Ishikawa (cell line): ENCODE measurements around the gene ROGDI.

Experiments used
- CEBPB ChIP-seq: IDR thresholded peaks from 2 replicates; pipeline ENCODE4 v1.6.1; 2012
- CREB1 ChIP-seq: IDR thresholded peaks from 2 replicates; pipeline ENCODE4 v1.6.1; 2012; ENCODE audit warnings: low read depth
- EGR1 ChIP-seq: IDR thresholded peaks from 2 replicates; pipeline ENCODE4 v1.6.1; 2012
- EP300 ChIP-seq: IDR thresholded peaks from 2 replicates; pipeline ENCODE4 v1.6.1; 2012; ENCODE audit warnings: borderline replicate concordance
- FOXM1 ChIP-seq: IDR thresholded peaks from 2 replicates; pipeline ENCODE4 v1.6.1; 2012; ENCODE audit warnings: low read depth, borderline replicate concordance
- RAD21 ChIP-seq: IDR thresholded peaks from 2 replicates; pipeline ENCODE4 v1.6.1; 2012; ENCODE audit warnings: low read depth
- TEAD4 ChIP-seq: IDR thresholded peaks from 2 replicates; pipeline ENCODE4 v1.6.1; 2012
- YY1 ChIP-seq: IDR thresholded peaks from 2 replicates; pipeline ENCODE4 v1.6.1; 2012; ENCODE audit warnings: low read depth
- TF ChIP-seq, protein P1 (sequence below): IDR thresholded peaks from 2 replicates; pipeline ENCODE4 v1.6.1; 2012
- TF ChIP-seq, protein P2 (sequence below): IDR thresholded peaks from 2 replicates; pipeline ENCODE4 v1.6.1; 2012; ENCODE audit warnings: low read depth, mild to moderate bottlenecking
- TF ChIP-seq, protein P3 (sequence below): IDR thresholded peaks from 2 replicates; pipeline ENCODE4 v1.6.1; 2012

DNA sequence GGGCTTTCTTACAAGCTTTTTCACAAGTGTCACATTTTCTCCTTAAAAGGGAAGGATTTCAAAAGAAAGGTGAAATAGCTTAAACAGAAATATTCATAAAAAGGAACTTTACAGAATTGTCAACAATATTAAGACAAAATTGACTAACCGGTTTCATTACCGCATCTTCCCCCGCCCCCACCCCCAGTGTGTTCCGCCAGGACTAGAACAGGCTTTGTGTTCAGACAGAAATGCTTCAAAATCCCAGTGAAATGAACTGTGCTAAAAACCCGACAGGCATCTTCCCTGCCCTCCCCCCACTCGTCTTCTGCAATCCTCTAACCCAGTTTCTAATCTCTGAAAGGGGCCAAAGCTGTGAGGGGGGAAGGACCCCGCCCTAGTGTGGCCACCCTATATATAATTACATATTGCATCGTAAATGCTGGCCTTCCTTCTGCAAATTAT, 990 bp upstream of the ROGDI start:
- TF ChIP-seq, protein P1, sequence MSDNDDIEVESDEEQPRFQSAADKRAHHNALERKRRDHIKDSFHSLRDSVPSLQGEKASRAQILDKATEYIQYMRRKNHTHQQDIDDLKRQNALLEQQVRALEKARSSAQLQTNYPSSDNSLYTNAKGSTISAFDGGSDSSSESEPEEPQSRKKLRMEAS: no peak
- TF ChIP-seq EP300 (no peak), CEBPB (no peak), YY1 (no peak), EGR1 (no peak), RAD21 (no peak), CREB1 (no peak), TEAD4 (no peak), FOXM1 (no peak)
- TF ChIP-seq, protein P2, sequence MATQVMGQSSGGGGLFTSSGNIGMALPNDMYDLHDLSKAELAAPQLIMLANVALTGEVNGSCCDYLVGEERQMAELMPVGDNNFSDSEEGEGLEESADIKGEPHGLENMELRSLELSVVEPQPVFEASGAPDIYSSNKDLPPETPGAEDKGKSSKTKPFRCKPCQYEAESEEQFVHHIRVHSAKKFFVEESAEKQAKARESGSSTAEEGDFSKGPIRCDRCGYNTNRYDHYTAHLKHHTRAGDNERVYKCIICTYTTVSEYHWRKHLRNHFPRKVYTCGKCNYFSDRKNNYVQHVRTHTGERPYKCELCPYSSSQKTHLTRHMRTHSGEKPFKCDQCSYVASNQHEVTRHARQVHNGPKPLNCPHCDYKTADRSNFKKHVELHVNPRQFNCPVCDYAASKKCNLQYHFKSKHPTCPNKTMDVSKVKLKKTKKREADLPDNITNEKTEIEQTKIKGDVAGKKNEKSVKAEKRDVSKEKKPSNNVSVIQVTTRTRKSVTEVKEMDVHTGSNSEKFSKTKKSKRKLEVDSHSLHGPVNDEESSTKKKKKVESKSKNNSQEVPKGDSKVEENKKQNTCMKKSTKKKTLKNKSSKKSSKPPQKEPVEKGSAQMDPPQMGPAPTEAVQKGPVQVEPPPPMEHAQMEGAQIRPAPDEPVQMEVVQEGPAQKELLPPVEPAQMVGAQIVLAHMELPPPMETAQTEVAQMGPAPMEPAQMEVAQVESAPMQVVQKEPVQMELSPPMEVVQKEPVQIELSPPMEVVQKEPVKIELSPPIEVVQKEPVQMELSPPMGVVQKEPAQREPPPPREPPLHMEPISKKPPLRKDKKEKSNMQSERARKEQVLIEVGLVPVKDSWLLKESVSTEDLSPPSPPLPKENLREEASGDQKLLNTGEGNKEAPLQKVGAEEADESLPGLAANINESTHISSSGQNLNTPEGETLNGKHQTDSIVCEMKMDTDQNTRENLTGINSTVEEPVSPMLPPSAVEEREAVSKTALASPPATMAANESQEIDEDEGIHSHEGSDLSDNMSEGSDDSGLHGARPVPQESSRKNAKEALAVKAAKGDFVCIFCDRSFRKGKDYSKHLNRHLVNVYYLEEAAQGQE: no peak
- TF ChIP-seq, protein P3, sequence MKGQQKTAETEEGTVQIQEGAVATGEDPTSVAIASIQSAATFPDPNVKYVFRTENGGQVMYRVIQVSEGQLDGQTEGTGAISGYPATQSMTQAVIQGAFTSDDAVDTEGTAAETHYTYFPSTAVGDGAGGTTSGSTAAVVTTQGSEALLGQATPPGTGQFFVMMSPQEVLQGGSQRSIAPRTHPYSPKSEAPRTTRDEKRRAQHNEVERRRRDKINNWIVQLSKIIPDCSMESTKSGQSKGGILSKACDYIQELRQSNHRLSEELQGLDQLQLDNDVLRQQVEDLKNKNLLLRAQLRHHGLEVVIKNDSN: no peak
